Gastrocnemius medialis (tissue), 4 donors: ENCODE data around the gene NPNT.
"Not testable (repeated sequence)": the region's sequence is repeated elsewhere in the genome, so short reads cannot be mapped to it uniquely, and the experiment has no call there.

ENCODE experiments used
- POLR2A ChIP-seq, 2 donors: fragments of 450-650 bp; IDR thresholded peaks; one replicate each; pipeline ENCODE4 v1.6.1; 2017; ENCODE audit warnings: antibody characterized with exemption in 2 of 2, mild to moderate bottlenecking in 2 of 2, moderate library complexity in 2 of 2
- TF ChIP-seq, protein P1 (sequence below), 5 experiments: fragments of 450-650 bp in 3 of 5; fragments of 200-600 bp in 2 of 5; sonication (generic) in 2 of 5; IDR thresholded peaks in 4 of 5; conservative IDR thresholded peaks in 1 of 5; 1 replicate in 4 of 5; 2 replicates in 1 of 5; pipeline ENCODE4 v1.5.1; 2016 to 2019; ENCODE audit warnings: antibody characterized with exemption in 5 of 5, mild to moderate bottlenecking in 3 of 5, moderate library complexity in 3 of 5

DNA sequence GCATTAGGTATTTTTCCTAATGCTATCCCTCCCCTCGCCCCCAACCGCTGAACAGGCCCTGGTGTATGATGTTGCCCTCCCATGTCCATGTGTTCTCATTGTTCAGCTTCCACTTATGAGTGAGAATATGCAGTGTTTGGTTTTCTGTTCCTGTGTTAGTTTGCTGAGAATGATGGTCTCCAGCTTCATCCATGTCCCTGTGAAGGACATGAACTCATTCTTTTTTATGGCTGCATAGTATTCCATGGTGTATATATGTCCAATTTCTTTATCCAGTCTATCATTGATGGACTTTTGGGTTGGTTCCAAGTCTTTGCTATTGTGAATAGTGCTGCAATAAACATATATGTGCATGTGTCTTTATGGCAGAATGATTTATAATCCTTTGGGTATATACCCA lies 43.0 kb upstream of the NPNT start:
- TF ChIP-seq, protein P1, sequence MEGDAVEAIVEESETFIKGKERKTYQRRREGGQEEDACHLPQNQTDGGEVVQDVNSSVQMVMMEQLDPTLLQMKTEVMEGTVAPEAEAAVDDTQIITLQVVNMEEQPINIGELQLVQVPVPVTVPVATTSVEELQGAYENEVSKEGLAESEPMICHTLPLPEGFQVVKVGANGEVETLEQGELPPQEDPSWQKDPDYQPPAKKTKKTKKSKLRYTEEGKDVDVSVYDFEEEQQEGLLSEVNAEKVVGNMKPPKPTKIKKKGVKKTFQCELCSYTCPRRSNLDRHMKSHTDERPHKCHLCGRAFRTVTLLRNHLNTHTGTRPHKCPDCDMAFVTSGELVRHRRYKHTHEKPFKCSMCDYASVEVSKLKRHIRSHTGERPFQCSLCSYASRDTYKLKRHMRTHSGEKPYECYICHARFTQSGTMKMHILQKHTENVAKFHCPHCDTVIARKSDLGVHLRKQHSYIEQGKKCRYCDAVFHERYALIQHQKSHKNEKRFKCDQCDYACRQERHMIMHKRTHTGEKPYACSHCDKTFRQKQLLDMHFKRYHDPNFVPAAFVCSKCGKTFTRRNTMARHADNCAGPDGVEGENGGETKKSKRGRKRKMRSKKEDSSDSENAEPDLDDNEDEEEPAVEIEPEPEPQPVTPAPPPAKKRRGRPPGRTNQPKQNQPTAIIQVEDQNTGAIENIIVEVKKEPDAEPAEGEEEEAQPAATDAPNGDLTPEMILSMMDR (IDR thresholded peaks at IDR 0.05 in 4 of 5, conservative IDR thresholded peaks at IDR 0.05 in 1 of 5), result not testable (repeated sequence)
- TF ChIP-seq POLR2A (IDR thresholded peaks at IDR 0.05), result not testable (repeated sequence)
